GM18867 (cell line): ENCODE results near the gene STK32B.
"Not testable (repeated sequence)": the region's sequence is repeated elsewhere in the genome, so short reads cannot be mapped to it uniquely, and the experiment has no call there.

Experiments
- ATAC-seq: cut with Tn5 transposase; IDR thresholded peaks from one replicate; pipeline ENCODE4 v1.9.1; 2021; ENCODE audit warnings: mild to moderate bottlenecking, moderate library complexity; ENCODE audit not compliant: unreplicated experiment

The STK32B gene

DNA sequence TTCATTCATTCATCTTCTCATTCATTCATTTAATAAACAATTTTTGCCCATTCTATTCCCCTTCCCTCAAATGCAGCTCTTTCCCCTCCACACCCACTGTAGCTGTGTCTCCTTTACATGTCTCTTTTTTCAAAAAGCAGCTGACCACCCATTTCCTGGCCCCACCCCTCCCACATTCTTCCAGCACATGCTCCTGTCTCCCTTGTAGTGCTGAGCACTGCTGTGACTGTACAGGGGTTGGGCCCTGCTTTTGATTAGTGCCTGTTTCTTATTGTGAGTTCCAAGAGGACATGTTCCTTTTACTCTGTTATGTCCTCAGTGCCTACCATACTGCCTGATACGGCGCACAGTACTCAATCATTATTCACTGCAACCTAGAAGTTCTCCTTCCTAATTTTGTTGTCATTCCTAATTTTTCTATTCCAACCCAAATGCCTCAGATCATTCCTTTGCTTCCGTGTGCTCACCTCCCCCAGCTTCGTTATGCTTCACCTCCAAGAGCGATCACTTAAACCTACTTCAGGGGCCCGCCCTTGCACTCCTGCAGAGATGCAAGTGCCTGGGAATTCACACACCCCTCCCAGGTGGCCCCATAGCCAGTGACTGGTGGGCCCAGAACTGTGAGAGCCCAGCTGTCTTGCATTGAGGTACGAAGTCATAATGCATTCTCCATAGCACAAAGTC is 152.2 kb downstream of the STK32B start:
- ATAC-seq: no peak

DNA sequence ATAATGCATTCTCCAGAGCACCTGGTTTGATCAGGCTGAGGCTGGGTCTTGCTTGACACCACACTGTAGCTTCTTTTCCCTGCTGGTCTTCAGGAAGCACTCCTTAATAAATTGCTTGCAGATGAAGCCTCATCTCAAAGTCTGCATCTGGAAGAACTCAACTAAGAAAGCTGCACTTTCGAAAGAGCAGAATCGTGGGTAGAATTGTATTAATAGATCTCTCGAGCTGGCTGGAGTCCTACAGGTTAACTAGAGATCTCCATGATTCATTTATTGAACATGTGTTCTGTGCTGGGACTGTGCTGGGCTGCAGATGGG is 152.7 kb downstream of the STK32B start:
- ATAC-seq: no peak

DNA sequence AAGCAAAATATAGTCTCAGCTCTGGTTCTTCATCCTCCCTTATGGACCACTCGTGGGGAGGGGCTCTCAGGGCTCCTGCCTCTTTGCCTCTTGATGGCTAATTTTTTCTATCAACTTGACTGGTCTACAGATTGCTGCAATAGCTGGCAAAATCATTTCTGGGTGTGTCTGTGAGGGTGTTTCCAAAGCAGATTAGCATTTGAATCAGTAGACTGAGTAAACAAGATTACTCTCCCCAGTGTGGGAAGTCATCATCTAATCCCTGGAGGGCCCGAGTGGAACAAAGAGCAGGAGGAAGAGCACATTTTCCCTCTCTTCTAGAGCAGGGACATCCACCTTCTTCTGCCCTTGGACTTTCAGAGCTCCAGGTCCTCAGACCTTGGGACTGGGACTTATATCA is 153.5 kb downstream of the STK32B start:
- no peak for ATAC-seq

DNA sequence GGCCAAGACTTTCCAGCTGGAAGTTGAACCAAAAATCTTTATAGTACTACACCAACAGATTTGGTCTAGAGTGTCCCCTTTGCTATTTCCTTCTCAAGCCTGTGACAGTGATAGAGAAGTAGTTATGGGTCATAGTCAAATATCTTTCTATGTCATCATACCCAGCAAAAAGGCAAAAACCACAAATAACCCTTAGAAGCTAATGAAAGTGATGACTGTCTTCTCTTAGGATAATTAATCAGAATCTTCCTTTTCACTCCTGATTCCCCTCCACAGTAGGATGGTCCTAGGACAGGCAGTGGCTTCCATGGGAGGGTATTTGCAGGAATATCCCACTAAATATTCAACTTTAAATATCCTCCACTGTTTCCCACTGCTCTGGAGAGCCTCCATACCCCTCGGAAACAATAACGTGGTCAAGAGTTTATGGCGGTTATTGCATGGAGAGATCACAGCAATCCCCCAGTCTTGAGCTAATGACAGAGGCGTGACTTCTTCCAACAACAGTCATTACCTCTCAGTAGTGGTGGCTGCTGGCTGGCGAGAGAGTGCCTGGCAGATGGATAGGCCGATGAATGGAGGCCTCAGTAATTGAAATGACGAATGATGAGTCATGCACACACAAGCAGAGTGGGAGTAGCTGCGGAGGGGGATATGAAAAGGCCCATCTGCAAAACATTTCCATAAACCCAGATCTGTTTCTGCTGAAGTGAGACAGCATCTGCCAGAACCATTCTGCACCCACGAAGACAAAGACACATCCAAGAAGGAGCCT is 154.9 kb downstream of the STK32B start:
- ATAC-seq: no peak

DNA sequence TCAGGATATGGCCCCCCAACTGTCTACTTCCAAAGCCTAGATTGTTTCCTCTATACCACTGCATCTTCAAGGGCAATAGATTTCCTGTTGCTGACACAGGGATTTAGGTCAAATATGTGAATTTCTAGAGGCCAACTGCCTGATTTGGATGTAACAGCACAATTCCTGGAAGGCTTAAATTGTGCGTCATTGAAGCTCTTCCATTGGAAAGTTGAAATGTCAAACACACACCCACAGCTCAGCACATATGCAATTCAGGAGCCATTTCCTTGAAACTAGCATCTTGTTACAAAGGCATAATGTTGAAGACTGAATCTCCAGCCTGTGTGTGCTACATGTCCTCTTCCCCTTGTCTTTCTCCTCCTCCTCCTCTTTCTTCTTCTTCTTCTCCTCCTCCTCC is 158.6 kb downstream of the STK32B start:
- no peak for ATAC-seq

DNA sequence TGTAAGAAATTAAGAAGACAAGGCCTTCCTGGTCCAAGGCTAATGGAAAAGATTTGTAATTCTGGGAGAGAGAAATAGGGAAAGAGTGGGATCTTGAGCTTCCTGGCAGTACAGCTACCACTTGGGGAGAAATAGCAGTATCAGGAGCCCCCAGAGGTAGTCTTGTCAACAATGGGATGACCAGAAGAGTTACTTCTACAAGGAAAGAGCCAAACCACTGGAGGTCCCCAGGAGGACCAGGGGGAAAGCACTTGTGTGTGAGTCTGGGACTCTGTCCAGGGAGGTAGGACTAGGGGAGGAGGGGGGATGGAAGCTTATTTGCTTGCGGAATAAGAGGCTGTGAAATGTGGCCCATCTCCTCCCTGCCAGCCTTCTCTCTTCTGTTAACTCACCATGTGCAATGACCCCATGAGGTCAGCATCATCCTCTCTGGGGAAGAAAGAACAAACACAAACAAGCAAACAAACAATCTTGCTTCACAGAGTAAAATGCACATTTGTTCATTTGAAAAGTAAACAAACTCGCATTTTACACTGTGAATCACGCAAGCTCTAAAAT is 160.1 kb downstream of the STK32B start:
- no peak for ATAC-seq

DNA sequence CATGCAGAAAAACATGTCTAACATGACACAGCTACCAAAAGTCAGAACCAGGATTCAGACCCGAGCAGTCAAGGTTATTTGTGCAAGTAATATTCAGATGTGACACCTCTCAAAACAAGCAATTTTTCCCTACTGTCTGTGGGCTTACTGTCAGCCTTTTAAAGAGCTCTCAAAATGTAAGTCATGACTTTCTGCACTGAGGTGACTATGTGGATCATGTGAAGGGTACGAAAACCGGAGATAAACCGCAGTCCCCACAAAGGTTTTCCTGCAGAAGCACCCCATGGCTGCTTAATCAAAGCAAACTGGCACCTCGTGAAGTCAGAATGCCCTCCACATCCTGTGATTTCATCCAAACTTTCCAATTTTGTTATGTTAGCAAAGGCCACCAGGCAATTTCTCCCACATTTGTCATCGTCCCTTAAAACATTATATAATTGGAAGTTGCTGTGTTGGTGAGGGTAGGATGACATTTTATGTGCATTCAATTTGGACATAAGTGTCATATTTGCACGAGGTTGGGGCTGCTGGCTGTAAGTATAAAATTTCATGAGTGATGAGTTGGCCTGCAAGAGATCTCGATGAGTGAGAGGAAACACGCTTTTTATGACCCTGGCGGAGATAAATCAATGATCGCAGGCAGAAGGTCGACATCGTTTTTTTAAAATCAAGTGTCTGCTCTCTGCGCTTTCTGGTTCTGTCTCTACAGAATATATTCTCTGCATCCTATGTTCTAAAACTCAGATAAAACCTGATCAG is 161.2 kb downstream of the STK32B start:
- ATAC-seq: no peak

DNA sequence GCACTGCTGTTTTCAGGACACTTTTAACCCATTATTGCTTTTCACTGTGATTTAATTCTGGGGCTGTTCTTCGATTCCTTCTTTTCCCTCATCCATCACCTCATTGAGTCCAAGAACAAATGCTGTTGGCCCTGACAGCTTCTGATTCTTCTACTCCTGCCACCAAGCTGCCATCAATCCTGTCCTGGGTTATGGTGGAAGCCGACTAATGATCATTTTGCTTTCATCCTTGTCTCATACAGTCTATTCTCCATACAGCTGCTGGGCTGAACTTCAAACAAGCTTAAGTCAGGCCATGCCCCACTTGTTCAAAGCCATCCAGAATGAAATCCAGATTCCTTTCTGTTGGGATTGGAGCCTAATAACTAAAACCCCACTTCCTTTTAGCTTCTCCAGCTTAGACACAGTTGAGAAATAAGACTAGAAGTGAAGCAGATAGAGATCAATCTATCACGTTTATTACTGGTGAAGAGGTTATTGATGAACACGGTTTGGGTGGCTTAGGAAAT is 161.9 kb downstream of the STK32B start:
- ATAC-seq: no peak

DNA sequence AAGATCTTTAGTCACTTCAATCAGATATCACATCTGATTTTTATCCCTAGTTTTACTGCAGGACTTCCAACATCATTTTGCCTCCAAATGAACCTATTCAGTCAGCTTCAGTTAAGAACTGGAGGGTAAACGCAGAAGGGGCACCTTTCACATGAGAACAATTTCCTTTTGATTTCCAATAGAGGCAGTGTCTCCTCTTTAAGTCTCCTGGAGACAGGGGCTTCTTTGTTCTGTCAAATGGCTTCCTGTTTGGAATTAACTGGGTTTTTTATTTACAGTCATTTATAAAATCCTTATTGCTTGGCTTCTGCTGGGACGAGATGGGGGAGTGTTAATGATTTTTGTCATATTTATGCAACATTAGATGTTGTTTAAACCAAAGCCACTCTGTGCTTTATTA is 164.0 kb downstream of the STK32B start:
- ATAC-seq: no peak

DNA sequence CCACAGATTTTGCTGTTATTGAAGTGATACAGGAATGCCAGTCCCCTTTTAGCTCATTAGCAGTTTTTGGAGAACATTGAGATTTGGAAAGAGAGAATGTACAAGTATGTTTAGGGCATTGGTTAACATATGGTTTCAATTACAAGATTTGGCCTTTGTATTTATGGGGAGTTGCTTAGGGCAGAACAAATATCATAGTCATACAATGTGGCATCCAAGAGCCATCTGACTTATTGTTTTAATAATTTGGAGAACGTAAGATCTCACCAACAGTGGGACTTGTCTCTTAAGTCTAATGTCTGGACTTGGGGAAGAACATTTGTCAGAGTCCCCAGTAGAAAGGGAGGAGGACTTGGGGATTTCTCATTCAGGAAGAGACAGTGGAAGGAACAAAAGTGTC is 166.1 kb downstream of the STK32B start:
- ATAC-seq: no peak

DNA sequence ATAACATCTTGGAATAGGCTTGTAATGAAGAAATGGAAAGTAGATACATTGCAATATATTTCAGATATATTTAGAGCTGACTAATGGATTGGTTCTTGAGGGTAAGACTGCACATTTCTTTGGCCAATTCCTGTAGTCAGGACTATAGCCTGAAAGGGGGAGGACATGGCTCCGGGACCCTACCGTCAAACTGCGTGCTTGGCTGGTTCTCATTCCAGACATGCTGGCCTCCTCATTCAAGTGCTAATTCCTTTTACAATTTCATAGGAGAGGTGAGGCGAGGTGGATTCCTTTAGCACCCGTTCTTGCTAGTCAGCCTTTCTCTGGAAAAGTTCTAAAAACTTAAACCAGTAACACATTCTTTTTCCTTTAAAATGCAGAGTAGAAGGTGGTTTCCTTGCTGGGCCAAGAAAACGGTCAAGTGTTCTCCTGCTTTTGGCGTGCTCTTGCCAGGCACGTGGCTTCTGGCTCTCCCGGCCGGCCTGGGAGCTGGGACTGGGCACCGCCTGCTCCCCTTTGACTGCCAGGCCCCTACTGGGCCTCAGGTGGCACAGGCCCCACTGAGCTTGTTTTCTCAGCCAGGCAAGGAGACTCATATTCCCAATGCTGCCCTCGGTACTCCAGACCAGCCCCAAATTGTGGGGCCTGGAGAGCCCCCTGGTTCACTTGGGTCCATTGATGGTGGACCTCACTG is 167.2 kb downstream of the STK32B start:
- no peak for ATAC-seq

DNA sequence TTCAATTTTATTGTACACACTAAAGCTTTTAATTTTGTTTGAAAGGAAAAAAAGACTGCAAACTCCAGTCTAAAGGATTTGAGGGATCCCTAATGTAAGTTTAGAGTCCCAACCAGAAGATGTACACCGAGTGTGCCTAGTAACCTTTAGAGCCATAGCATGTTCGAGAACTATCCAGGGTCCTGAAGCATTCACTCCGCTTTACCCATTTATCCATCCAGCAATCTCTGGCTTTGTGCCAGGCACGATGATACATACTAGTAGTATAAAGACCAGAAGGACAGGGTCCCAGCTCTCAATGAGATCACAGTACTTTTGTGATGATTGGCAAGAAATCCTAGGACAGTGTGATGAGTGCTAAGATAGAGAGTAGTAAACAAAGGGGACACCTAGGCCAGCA is 168.7 kb downstream of the STK32B start:
- ATAC-seq: no peak

DNA sequence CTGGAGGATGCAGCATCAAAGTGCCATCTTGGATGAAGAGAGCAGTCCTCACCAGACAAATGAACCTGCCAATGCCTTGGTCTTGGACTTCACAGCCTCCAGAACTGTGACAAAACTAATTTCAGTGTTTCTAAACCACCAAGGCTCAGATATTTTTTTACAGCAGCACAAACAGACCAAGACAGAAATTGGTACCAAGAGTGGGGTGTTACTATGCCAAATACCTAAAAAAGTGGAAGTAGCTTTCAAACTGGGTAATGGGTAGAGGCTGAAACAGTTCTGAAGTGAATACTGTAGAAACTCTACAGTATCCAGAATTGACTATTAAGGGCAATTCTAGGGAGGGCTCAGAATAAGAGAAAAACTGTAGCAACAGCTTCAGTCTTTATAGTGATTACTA is 170.8 kb downstream of the STK32B start:
- no peak for ATAC-seq

DNA sequence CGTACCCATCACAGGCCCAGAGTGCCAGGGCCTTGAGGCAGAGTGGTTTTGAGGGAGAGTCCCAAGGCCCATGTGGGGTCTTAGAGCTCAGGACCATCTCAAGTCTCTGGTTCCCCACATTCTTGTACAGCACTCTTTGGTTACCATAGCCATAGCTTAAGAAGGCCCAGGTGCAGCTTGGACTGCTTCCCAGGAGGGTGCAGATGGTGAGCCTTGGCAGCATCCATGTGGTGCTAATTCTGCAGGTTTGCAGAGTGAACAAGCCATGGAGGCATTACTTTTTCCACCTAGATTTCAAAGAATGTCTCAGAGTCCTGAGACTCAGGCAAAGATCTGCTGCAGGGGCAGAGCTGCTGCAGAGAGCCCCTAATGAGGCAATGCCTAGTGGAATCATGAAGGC is 171.7 kb downstream of the STK32B start:
- no peak for ATAC-seq

DNA sequence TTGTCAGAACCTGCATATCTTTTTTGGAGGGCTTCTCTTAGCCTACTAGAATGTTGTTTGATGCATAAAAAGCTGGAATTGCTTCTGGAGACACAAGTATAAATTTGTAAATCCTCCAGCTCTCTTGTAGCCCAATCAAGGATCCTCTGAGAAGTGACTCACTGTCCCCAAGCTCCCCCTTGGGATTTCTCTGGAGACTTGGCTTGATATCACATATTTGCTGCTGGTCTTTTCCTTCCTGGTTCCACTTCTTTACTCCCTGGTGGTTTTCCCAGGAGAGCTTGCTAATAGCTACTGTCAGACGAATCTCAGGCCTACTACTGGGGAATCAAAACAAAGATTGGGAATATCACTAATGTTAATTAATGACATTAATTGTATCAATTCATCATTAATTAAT is 173.1 kb downstream of the STK32B start:
- no peak for ATAC-seq

DNA sequence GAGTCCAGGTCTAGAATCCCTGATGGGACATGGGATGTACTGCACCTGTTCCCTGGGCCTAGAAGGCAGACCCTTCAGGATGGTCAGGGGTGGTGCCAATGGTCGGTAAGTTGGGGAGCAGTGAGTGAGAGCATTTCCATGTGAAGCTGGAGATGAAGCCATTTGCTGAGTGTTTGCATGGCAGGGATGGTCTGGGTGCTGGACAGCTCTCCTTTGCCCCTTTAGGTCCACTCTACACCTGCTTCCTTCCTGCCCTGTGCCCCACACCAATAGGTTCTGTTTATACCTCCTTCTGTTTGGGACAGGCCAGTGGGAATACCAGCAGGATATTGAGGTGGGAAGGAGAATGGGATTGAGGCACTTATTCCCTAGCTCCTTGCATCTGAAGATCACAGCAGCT is 181.3 kb downstream of the STK32B start:
- no peak for ATAC-seq

DNA sequence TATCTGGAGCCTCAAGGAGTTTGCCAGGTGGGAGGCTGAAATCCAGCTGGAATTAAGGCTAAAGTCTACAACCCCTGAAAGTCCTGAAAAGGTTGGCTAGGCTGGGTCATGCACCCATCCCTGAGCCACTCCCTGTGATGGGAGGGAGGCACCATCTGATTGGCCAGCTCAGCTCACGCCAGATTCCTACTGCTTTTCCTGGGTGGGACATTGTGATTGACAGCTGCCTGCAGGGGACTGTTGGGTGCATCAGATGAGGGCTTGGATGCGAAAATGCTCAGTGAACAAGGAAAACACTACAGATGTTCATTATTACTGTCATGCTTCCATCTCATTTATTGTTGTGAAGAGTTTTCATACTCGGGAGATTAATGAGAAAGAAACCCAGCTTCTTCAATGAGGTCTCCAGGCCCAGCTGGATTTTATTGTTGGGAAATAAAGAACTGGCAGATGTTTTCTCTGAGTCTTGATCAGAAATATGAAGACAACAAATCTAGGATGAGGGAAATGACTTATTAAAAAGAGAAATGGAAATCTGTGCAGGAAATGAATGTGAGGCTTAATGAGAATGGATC is 185.9 kb downstream of the STK32B start:
- ATAC-seq: no peak

DNA sequence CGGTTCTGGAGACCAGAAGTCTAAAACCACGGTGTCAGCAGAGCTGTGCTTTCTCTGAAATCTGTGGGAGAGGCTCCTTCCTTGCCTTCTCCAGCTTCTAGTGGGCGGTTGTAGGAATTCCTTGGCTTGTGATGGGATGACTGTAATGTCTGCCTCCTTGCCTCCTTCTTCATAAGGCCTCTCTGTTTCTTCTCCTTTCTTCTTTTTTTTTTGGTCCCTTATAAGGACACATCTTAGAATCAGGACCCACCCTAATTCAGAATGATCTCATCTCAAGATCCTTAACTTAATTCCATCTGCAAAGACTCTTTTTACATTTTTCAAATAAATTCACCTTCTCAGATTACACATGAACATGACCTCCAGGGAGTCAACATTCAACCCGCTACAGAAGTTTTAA is 186.9 kb downstream of the STK32B start:
- ATAC-seq: no peak

DNA sequence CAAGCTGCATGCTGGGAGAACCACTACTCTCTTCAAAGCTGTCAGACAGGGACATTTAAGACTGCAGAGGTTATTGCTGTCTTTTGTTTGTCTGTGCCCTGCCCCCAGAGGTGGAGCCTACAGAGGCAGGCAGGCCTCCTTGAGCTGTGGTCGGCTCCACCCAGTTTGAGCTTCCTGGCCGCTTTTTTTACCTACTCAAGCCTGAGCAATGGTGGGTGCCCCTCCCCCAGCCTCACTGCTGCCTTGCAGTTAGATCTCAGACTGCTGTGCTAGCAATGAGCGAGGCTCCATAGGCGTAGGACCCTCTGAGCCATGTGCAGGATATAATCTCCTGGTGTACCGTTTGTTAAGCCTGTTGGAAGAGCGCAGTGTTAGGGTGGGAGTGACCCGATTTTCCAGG is 195.8 kb downstream of the STK32B start:
- ATAC-seq: not testable (repeated sequence)

DNA sequence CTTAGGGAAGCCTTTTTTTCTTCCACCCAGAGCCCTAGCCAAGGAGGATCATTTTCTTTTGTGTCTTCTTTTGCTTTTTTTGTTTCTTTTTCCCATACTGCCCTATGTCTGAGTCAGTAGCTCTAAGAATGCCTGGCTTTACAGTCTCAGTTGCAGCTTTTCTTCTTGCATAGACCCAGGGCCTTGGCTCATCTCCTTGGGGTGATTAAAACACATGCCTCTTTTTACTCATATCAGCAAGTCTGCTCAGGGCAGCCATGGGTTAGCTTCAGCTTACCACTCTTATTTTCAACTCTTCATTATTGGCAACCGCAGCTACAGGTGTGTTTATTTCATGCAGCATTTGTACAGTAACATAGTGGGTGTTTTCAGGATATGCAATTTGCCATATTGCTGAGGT is 196.5 kb downstream of the STK32B start:
- no peak for ATAC-seq

DNA sequence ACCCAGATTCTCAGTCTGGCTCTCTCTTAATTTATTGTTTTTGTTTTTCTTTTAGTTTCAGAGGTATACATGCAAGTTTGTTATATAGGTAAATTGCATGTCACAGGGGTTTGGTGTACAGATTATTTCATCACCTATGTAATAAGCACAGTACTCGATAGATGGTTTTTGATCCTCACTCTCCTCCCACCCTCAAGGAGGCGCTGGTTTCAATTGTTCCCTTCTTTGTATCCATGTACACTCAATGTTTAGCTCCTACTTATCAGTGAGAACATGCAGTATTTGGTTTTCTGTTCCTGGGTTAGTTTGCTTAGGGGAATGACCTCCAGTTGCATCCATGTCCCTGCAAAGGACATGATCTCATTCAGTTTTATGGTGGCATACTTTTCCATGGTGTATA is 198.4 kb downstream of the STK32B start:
- no peak for ATAC-seq
